ENCODE measurements around the gene RIPOR2.

RIPOR2 gene

DNA sequence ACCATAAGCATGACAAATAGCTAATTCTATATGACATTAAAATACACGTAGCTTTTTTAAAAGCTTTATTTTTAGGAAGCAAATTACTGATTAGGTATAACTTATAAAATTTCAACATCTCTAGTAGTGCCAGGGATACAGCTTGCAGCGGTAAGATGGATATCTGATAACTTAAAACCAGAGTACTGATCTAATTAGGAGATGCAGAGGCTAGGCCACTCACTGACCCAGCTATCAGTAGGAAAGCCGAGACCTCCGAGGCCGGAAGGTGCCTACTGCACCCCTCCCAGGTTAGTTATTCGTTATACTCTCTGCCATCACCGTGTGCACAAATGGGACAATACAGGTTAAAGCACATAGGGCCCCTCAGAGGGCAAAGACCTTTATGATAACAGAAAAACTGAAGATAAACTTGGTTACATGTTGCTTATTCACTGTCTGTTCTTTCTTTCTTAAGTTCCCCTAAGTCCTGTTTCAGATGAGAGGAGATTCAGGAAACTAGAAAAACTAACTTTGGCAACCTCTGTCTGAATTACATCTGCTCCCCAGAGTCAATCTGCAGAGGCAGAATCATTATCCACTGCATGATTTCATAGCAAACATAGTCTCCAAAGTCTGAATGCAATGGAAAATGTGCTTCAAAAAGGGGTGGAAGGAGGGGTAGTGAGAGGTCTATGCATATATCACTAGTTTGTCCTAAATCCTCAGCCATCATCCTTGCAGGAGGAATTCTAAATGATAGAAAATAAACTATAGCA lies 60.8 kb downstream of the RIPOR2 start:
- DNase-seq, result no peak

DNA sequence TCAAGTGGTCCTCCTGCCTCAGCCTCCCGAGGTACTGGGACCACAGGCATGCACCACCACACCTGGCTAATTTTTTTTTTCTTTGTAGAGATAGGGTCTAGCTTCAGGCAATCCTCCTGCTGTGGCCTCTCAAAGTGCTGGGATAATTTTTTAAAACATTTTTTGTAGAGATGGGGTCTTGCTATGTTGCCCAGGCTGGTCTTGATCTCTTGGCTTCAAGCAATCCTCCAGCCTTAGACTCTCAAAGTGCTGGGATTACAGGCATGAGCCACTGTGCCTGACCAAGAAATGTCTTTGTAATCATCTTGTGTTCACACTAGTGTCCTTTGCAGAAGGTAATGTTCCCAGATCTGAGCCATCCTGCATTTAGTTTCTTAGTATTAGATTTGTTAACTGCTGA lies 61.6 kb downstream of the RIPOR2 start:
- DNase-seq, result no peak

DNA sequence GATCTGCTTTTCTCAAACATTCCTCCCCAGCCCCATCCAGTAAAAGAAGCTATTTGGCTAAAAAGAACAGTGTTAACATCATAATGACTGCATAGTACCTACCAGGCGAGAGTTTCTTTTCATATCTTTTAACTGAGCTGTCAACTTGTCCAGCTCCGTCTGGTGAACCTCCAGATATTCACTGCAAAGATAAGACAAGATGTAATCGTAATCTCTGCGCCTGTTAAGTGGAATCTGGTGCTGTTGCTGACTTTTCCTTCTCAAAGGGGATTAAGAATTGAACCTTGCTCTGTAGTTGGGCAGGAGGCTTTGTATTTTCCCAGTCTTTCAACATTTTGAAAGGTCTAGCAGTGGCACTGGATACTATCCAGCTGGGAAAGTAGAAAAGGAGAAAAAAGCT lies 63.0 kb downstream of the RIPOR2 start:
- DNase-seq, result no peak

DNA sequence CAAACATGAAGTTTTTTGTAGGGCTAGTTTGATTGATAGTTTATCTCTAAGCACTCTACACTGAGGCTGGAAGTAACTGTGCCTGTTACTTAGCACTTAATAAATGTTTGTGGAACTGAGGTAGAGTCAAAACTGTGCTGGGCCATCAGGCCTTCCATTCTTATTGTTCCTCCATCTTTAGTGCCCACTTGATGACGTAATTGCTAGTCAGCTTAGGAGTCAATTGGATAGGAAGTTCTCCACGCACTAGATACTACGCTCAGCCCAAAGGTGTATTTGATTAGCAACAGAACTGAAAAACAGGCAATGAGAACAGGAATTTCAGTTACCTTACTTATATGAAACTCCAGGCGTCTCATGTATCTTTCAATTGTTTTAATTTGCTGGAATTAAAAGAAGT lies 67.0 kb downstream of the RIPOR2 start:
- no peak for DNase-seq

DNA sequence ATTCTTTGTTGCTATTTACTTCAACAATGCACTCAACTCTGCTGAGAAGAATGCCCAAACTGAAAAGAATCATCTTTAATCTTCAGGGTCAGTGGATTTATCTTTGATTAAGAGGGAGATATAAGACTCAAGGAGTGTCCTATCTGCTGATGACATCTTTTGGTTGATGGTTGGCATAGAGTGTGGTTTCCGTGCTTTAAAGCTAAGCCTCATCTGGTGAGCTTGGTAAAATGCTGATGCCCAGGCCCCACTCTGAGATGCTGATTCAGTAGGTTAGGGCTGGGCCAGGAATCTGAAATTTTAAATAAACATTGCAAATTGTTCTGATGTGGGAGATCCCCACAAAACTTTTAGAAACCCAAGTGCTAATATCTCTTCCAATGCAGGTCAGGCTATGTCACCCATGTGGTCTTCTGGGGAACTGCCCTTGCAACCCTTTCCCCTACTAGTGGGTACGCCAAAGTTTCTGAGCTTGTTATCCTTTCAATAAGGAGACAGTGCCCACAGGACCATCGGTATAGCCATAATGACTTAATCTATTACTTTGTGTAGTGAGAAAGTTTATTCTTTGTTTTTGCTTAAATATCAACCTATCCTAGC lies 68.6 kb downstream of the RIPOR2 start:
- peak; percentile 30 for DNase-seq

DNA sequence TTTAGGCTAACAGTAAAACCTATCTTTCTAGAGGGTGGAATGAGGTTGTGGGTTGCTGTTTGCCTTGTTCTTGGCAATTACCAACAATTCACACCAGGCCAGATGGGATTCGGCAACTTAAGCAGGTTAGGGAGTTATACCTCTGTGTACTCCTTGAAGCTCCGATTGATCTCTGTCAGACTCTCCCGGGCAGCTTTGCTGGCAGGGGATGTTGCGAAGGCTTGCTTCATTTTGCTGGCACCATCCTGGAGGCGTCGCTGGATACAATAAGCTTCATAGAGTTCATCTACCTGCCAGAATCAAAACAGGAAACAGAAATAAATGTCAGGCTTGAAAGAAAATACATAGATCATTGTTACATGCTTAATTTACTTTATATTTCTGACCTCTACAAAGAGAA lies 70.6 kb downstream of the RIPOR2 start:
- no peak for DNase-seq

DNA sequence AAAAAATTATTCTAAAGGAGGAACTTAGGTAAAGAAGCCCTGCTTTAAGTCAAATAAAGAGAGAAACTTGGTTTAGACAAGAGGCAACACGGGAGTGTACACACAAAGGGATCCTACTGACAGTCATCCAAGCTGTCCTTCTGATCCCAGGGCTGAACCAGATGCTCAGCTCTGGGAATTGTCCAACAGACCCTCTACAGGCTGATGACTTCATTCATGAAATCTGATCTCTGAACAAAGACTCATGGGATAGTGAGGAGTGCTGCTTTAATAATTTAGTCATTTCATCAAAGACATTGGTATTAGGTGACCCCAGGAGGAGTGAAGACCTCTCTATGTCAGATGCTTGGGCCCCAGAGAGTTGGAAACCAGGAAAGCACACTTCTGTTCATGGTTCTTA lies 71.4 kb downstream of the RIPOR2 start:
- DNase-seq, result no peak

DNA sequence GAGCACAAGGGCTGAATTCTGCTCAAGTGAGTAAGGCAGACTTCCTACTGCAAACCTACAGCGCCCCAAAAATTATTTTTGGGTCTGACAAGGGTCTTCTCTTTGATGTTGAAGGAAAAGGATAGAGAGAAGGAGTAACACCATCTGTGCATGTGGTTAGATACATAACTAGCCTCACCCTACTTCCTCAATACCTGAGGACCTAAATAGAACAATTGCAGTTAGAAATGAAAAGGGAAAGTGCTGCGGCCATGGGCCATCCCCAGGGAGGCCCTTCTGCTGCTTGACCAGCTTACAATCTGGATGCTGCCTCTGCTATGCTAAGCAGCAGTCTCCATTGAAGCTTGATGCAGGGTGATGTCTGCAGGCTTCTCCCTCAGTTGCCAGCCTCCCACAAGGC lies 73.8 kb downstream of the RIPOR2 start:
- DNase-seq, result no peak

DNA sequence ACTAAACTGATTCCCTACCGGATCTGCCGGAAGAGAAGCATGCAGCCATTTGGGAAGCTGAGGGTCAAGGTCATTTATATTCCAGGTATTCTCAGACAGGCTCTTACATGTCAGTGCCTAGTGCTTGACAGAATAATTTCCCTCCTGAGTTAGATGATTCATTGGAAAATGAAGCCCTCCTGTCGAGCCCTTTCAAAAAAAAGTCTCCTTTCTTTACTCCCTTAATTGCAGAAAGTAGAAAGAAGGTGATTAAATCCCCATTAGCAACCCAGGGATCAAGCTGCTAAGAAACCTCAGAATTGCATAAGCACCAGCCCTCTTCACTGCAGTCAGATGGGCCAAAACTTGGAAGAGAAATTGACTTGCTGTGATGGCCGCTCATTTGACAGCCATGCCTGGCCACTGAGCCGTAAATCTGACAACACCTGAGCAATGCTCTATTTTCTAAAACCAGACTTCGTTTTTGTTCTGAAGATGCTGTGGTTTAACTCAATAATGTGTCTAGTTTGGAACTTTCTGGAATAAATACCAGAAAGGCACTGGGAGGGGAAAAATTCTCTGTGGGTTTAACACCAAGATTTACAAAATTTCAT lies 76.1 kb downstream of the RIPOR2 start:
- no peak for DNase-seq

DNA sequence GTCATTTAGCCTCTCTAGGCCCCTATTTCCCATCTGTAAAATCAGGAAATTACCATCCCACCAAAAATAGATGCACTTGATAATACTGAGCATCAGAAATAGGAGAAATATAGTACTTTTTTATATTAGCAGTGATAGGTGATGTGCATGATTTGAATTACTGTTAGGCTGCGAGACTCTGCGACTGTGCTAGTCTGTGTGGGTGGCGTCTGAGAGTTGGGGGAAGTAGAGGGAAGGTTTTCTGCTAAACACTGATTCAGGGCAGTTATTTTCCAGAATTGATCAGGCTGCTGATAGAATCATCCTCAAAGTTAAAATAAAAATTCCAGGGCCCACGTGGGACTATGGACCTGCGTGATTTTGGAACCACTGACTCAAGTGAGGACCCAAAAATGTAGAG lies 76.6 kb downstream of the RIPOR2 start:
- no peak for DNase-seq

DNA sequence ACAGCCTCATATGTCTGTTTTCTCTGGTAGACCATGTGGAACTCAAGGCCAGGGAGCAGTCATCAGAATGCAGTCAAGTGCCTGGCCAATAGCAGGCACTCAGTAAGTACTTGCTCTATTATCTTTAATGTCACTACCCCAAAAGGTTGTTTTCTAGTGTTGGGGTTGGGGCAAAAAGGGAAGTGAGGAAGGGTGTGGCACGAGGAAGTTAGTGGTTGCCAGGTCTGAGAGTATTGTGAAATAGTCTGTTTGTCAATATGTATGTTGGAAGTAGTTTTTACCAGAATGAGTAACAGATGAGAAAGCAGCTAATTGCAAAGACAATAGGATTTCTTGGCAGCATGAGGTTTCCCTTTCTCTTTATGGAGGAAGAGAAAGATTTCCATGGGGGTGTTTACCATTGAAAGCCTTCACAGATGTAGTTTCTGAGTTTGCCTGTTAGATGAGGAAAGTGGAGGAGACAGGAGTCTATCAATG lies 77.5 kb downstream of the RIPOR2 start:
- peak; percentile 74 for DNase-seq

DNA sequence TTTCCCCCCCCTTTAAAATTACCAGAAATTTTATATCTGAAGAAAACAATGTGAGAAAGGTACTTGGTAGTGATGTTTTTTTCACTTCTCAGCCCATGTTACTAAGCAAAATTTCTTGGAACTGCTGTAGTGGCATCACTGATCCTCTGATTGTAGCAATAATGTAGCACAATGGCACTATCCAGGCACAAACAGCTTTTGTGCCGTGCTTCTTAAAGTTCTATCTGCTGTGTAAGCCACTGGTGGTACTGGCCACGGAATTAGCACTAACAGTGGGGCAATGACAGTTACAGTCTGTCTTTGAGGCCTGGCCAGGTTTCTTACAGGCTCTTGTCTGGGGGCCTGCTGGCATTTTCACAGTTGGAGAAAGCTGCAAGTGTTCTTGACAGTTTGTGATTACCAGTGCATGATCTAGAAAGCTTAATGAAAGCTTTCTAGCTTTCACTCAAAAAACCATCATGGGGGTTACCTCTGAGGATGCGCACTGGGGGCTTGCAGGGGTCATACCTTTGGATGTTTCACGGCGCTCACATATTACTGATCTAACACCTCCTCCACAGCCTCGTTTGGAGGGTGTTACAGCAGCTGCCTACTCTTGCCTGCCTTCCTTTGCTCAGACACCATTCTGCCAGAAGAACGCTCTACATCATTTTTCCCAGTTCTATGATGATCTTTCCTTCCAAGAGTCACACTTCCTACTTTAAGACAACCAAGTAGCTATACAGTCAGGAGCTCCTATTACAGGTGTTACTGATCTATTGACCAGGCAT lies 78.7 kb downstream of the RIPOR2 start:
- DNase-seq, result no peak

DNA sequence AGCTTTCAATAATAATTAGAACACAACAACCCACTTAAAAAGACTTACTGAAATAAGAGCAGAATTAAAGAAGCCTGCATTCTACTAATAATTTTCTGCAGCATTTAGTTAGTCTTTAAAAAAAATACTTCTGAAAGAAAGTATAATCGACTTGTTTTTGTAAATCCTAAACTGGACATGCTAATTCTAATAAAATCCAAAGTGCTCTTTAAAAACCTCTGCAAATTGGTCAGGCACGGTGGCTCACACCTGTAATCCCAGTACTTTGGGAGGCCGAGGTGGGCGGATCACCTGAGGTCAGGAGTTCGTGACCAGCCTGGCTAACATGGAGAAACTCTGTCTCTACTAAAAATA lies 79.5 kb downstream of the RIPOR2 start:
- no peak for DNase-seq

DNA sequence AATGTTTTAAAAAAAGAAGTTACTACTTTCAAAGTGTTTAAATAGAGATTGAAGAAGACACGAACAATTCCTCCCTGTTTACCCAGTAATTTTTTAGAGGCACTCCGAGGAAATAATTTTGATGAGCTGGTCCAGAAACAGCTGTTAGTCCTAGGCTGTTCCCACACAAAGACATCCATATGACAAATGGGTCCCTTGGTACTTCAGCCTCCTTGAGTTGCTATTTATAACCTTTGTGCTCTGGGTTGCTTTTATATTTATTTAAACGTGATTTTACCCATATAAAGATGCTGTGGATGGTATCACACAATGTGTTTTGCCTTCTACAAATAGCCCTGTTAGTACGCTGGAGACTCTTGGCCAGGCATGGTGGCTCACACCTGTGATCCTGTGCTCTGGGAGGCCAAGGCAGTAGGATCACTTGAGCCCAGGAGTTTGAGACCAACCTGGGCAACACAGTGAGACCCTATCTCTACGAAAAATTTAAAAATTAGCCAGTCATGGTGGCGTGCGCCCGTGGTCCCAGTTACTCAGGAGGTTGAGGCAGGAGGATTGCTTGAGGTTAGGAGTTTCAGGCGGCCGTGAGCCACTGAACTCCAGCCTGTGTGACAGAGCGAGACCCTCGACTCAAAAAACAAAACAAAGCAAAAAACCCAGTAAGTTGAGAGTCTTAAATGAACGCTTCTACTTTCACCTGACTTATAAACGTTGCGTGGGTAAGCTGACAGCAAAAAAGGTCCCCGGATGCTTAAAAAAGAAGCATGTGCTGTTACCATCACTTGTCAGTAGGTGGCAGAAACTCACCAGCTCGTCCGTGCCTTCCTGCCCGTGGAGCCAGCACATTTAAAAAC lies 80.1 kb downstream of the RIPOR2 start:
- peak; percentile 86 for DNase-seq

DNA sequence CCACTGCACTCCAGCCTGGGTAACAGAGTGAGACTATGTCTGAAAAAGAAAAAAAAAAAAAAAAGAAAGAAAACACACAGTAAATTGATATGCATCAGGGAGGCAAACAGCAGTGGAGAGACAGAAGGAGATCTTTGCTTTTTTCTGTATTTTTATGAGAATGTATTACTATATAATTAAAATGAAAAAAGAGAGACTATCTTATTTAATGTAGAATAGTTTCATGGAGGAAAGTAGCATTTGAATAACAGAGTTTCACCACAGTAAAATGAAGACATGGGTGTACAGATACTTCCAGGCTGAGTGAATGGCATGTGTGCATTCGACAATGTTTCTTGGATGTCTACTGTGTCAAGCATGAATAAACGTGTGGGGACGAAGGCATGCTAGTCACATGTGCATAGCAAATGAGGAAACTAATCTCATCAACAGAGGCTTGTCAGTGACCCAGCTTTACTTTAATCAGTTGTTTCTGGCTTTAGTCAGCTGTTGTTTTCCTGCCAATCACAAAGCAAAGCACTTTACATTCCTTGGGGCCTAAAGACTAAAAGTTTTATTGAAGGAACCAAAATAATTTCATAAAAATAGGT lies 81.6 kb downstream of the RIPOR2 start:
- no peak for DNase-seq

DNA sequence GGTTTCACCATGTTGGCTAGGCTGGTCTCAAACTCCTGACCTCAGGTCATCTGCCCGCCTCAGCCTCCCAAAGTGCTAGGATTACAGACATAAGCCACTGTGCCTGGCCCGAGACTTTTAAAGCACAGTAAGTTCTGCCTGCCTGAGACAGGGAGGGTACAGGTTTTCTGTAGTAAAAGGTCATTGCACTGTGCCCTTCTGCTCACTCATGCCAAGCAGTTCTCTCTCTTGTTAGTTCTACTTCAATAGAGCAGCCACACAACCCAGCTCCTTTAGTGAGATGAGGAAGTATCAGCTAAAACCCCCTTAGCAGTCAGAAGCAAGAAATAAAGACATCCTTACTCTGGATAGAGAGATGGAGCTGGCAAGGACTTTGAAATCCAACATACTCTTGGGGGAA lies 84.7 kb downstream of the RIPOR2 start:
- no peak for DNase-seq

DNA sequence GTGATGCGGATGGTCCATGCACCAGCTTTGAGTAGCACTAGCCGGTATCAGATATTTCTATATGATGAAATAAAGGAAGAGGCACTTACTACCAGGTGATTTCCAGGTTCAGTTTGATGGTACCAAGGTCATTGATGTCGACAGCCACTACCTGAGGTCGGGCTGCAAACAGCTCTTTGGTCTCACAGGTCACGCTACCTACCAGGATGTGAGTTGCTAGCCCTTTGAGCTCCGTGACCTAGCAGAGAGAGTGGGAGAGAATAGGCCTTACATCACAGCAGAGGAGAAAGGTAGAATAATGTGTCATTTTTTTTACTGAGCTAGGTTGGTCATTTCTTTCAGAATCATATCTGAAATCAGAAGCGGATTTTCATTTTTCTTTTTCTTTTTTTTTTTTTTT lies 86.0 kb downstream of the RIPOR2 start:
- DNase-seq, result no peak

DNA sequence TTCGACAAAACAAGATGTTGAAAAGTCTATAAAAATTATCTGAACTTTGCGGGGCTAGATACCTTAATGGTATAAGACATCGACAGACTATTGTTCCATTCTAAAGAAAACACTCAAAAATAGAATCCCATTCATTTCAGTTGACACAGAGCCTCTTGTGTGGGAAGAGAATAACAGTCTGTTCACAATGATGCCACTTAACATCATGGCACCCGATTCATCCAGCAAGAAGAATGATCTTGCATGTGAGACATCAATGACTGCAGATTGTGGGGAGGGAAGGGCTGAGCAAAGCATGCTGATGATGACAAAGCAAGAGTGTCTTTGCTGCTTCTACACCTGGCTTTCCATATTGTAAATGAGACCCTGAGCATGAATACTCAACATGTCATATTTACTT lies 87.3 kb downstream of the RIPOR2 start:
- DNase-seq, result no peak

DNA sequence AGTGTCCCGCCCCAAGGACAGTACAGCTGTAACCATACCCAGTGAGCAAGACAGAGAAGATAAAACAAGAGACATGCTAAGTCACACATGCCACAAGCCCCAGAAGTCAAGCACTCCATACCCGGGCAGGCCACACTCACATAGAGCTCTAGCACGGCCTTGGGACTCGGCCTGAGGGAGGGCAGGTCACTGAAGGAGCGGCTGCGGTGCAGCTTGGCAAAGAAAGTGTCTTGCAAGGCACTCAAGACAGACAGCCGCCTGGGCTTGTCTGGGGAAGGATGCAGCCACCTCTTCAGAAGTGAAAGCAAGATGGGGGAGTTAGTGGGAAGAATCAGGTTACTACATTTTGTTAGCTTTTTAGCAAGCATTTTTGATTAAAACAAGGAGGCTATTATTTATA lies 88.4 kb downstream of the RIPOR2 start:
- DNase-seq, result no peak

DNA sequence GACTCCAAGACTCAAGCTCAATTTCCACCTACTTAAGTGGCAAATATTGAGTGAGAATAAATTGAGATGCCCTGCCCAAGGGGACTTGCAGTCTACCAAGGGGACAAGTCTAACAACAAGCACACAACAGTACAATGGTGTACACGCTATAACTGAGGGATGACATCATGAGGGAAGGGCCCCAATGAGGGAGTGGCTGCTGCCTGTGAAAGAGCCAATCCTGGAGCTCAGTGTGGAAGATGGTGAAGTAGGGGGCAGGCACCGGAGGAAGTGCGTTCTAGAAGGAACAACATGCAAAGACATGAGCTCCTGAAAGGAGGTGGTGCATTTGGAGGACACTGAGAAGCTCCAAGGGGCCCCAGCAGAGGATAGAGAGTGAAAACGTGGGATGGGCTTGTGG lies 90.2 kb downstream of the RIPOR2 start:
- no peak for DNase-seq

DNA sequence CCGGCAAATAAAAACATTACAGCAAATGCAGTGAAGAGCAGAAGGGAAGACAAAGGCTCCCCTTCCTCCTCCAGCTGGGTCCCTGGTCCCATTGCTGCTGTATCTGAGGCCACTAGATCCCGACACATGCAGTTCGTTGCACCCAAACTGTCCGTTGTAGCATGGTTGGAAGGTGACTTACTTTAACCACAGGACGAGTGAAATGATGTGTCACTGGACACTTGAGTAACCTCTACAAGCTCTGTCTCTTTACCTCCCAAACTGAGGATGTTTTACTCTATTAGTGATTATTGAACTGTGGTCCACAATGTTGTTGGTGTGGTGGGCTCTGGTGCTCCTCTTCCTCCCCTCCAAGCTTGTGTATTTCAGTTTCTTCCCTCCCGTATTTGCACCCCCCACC lies 90.9 kb downstream of the RIPOR2 start:
- DNase-seq, result no peak

DNA sequence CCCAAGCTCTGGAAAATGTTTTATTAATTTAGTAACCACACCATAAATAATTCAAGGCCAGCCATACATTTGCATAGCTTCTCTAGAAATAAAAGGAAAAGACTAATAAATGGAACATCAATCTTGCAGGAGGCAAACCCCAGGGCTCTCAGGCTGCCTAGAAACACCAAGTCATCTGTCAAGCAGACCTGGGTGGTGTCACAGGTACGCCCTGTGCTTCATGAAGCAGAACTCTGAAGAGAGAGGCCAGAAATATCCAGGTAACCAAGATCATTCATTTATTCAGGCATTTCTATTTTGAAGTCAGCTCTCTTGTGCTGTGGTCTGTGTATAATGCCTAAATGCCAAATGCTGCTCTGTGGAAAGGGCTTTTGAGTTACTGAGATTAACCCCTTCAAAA lies 91.7 kb downstream of the RIPOR2 start:
- DNase-seq, result no peak
